ENCODE measurements around the gene LIG1.

DNA sequence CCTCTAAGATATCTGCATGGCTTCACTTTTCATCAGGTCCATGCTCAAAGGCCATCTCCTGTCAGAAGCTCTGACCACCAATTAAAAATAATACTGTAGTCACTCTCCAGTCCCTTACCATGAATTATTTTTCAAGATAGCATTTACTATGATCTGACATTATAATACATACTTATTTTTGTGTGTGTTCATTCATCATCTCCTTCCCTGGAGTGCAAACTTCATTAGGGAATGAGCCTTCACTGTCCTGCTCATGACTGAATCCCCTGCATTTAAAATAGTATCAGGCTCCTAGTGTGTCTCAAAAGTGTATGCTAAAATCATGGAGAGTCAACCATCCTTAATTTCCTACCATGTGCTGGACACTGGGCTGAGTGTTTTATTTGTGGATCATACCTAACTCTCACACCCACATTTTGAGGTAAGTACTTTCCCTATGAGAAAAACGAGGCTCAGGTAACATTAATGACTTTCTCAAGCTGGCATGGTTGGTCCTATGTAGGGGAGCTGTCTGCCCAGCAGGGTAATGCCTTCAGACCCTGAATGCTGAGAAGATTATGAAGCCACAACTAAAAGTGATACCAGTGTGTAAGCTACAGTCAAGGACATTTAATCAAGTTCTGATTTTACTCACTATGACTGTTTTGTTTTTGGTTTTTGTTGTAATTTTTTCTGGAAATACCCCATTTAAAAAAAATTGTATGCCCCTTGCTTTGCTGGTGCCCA lies 75.9 kb downstream of the LIG1 start:
- TF ChIP-seq POLR2AphosphoS5 (IDR thresholded peaks at IDR 0.05; ENCODE audit: borderline replicate concordance, low read depth, low read length) (no peak), EZH2 (IDR thresholded peaks at IDR 0.05) (no peak), FOXP2 (optimal IDR thresholded peaks at IDR 0.05; ENCODE audit: control extremely low read depth, extremely low read length, insufficient read depth) (no peak)
